Measurements from ENCODE around the gene MKI67. TPM values are rescaled to one million over a fixed set of nuclear protein-coding genes. Genes with fewer than 3 reads are reported as not detected.
A peak's percentile ranks its signal among the peaks of the same experiment; 100 is the strongest.

Gene MKI67
- total and polyA plus RNA-seq, 9 of the 15 experiments (the other 6 are each of a cell fraction or from before 2014, with no cell fraction given): 11.8 to 86.5 (median 36.0) TPM

- Histone ChIP-seq H3K79me2 (ENCODE audit: control insufficient read depth, insufficient read depth, low read length) (no peaks in the 10 kb centered on the region), H3K36me3 (ENCODE audit: control insufficient read depth, insufficient read depth, low read length) (no peaks in the 10 kb centered on the region; the same call in 2 of the 3 replicates), H2AFZ (ENCODE audit: low read depth, low read length) (no peak overlapping the region), H3K4me1 (replicated peaks in 1 of 2; ENCODE audit: control insufficient read depth in 2 of 2, insufficient read depth in 2 of 2, low read length in 2 of 2) (peaks cover 0 to 5% of the 10 kb centered on the region in 2 experiments; a peak in 2 of 5 replicates), H3K9ac (ENCODE audit: insufficient read depth in 1 of 2, low read depth in 2 of 2, low read length in 2 of 2) (no peak overlapping the region), H3K27me3 (ENCODE audit: control insufficient read depth in 2 of 2, insufficient read depth in 2 of 2, low read length in 2 of 2) (peaks cover 3 to 30% of the 10 kb centered on the region in 2 experiments; a peak in 4 of 5 replicates), H3K9me1 (ENCODE audit: control insufficient read depth, insufficient read depth, low read length) (no peaks in the 10 kb centered on the region), H3K4me2 (ENCODE audit: insufficient read depth, low read length) (no peak overlapping the region), H3K9me3 (replicated peaks; ENCODE audit: control insufficient read depth, insufficient read depth, low read depth, low read length) (no peaks in the 10 kb centered on the region), H3K4me3 (no peak overlapping the region), H4K20me1 (replicated peaks; ENCODE audit: control insufficient read depth, insufficient read depth, low read length) (no peaks in the 10 kb centered on the region), H3K27ac (ENCODE audit: extremely low read depth, low read depth, low read length) (no peak overlapping the region)
- no TSS peak for BruUV-seq (replicated peaks)
- 3% methylated on average over 18 of the region's 28 CpGs for WGBS (ENCODE audit: insufficient coverage, low coverage, missing lambda C conversion rate)
- FAIRE-seq (peak; percentile 83), DNase-seq (ENCODE audit: extremely low read depth in 1 of 4, low spot score in 3 of 4) (peak; percentile 54 to 70 (median 64)), ATAC-seq (peak; percentile 93)
- intact Hi-C loops (cut with micrococcal nuclease): loop anchor here (1.0 to 10.0 kb wide), 2 partner anchors 34 to 55 kb away; no protein-coding TSS in a partner anchor
- CTCF ChIA-PET (ENCODE audit: low intra/inter-chr PET ratio): interaction anchor here (0.6 to 2.0 kb wide), 3 partner anchors 34 to 733 kb away, joined by 3 to 10 read pairs (median 4); partner anchors contain the start of gene PTPRE
- POLR2A ChIA-PET: interaction anchor here (0.6 kb wide), 1 partner anchor 19 kb away, joined by 3 read pairs; no protein-coding TSS in a partner anchor
- in situ Hi-C loops (cut with MboI): no loop called here
- peak; percentile 57 to 81 (median 71) for TF ChIP-seq CTCF (IDR thresholded peaks at IDR 0.05 in 2 of 3, conservative IDR thresholded peaks at IDR 0.05 in 1 of 3; ENCODE audit: insufficient read depth in 2 of 3, low read depth in 1 of 3, low read length in 3 of 3)
- peak; percentile 68 for TF ChIP-seq SMC3 (conservative IDR thresholded peaks at IDR 0.05; ENCODE audit: insufficient read depth, low read depth, low read length)
- TF ChIP-seq, protein P1, sequence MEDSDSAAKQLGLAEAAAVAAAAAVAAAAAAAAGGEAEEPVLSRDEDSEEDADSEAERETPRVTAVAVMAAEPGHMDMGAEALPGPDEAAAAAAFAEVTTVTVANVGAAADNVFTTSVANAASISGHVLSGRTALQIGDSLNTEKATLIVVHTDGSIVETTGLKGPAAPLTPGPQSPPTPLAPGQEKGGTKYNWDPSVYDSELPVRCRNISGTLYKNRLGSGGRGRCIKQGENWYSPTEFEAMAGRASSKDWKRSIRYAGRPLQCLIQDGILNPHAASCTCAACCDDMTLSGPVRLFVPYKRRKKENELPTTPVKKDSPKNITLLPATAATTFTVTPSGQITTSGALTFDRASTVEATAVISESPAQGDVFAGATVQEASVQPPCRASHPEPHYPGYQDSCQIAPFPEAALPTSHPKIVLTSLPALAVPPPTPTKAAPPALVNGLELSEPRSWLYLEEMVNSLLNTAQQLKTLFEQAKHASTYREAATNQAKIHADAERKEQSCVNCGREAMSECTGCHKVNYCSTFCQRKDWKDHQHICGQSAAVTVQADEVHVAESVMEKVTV (CRISPR knock-in tag; IDR thresholded peaks at IDR 0.05): peak; percentile 50; the same call in 1 of the 2 replicates
- TF ChIP-seq MYBL2 (IDR thresholded peaks at IDR 0.05; ENCODE audit: low read depth): no peak
- TF ChIP-seq MYBL2 (CRISPR knock-in tag; IDR thresholded peaks at IDR 0.05; ENCODE audit: borderline replicate concordance): no peak
- TF ChIP-seq RAD21 (CRISPR knock-in tag; conservative IDR thresholded peaks at IDR 0.05 in 1 of 2, IDR thresholded peaks at IDR 0.05 in 1 of 2): peak; percentile 71 to 83
- peak; percentile 68; the same call in 1 of the 2 replicates for TF ChIP-seq REST (IDR thresholded peaks at IDR 0.05; ENCODE audit: borderline replicate concordance)
- TF ChIP-seq REST (CRISPR knock-in tag; IDR thresholded peaks at IDR 0.05; ENCODE audit: low read depth): no peak
Observed at GRCh38 chr10:128069351-128070051, 56.7 kb downstream of the MKI67 start.

All from K562 (cell line).